Epithelial cell of esophagus (primary cell): ENCODE measurements around the gene SSTR4.

Experiments used
- DNase-seq: peaks from one replicate; pipeline ENCODE4 v3.0.0; 2010; ENCODE audit warnings: low read depth
- H3K4me3 ChIP-seq: 2 replicates; pipeline ENCODE4 v1.5.1; 2011; ENCODE audit warnings: mild to moderate bottlenecking, low read length, control low read depth
- TF ChIP-seq, protein P1 (sequence below): IDR thresholded peaks from 2 replicates; pipeline ENCODE4 v1.5.1; 2011; ENCODE audit warnings: low read depth, mild to moderate bottlenecking, low read length, control low read depth, inconsistent platforms; ENCODE audit not compliant: insufficient read depth; ENCODE audit errors: missing control alignments

The SSTR4 gene

GRCh38 chr20:23062632-23063031 lies 27.5 kb downstream of the SSTR4 start:
- no peak for DNase-seq
- no peak overlapping the region for H3K4me3 ChIP-seq
- TF ChIP-seq, protein P1, sequence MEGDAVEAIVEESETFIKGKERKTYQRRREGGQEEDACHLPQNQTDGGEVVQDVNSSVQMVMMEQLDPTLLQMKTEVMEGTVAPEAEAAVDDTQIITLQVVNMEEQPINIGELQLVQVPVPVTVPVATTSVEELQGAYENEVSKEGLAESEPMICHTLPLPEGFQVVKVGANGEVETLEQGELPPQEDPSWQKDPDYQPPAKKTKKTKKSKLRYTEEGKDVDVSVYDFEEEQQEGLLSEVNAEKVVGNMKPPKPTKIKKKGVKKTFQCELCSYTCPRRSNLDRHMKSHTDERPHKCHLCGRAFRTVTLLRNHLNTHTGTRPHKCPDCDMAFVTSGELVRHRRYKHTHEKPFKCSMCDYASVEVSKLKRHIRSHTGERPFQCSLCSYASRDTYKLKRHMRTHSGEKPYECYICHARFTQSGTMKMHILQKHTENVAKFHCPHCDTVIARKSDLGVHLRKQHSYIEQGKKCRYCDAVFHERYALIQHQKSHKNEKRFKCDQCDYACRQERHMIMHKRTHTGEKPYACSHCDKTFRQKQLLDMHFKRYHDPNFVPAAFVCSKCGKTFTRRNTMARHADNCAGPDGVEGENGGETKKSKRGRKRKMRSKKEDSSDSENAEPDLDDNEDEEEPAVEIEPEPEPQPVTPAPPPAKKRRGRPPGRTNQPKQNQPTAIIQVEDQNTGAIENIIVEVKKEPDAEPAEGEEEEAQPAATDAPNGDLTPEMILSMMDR: no peak

DNA sequence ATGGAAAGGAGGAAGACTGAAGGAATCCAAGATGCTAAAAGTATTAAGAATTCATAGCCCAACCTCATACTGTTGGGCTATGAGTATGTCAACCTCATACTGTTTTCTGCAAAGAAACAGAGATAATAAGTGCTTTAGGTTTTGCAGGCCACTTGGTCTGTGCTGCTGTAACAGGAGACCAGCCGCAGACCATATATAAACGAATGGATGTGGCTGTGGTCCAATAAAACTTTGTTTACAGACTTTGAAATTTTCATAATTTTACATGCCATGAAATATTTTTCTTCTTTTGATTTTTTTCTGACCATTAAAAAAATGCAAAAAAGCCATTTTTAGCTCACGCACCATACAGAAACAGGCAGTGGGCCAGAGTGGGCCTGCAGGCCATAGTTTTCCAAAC lies 28.1 kb downstream of the SSTR4 start:
- no peak for DNase-seq
- TF ChIP-seq, protein P1: no peak
- no peak overlapping the region for H3K4me3 ChIP-seq

GRCh38 chr20:23063581-23063980 lies 28.5 kb downstream of the SSTR4 start:
- no peak overlapping the region for H3K4me3 ChIP-seq
- TF ChIP-seq, protein P1: no peak
- no peak for DNase-seq

DNA sequence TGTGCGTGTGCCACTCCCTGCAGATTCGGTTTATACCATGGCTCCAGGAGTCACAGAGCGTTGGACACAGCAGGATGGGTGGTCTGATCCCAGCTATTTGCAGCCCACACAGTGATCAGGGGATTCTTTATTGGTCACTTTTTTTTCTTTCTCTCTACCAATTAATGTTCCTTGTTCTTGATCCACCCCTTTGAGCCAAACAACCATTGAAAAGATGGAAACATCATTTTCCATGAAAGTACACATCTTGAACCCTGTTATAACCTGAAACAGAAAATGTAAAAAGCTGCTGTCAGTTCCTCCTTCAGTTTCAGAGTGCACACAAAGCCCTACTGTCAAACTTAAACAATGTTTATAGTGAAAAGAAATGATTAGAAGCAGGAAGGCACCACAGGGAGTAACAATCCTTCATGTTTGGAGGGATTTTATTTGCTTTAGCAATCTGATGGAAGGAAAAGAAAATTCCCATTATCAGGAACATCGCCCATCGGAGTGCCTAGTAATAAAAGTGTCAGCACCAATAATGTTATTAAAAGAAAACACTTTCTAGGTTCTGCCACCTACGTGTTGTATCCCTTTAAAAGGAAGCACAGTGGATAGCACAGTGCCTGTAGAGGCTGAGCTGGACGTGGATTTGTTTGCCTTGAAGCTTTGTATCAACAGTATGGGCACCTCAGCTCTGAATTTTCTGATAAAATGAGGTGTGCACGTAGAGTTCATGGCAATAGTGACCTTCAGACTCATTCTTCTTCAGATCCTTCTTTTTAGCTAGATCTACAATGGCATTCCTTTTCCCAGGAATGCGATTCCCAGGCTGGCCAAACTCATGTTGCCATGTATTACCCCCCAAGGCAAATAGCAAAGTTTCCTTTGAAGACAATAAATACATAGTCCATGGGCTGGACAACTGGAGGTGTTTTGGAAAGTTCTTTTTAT lies 30.4 kb downstream of the SSTR4 start:
- H3K4me3 ChIP-seq: no peak overlapping the region
- TF ChIP-seq, protein P1: no peak
- DNase-seq: no peak

DNA sequence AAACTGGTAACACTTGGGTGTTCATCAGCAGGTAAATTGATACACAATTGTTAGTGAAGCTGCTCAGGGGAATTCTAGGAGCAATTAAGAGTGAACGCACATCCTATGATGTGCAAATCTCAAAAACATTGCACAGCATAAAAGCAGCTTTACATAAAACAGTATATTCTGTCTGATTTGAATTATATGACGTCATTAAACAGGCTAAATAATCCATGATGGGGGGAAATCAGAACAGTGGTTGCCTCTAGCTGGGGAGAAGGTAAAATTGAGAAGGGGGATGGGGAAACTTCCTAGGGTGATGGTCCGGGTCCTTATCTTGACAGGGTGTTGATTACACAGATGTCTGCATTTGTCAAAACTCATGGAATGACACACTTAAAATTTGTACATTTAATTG lies 31.7 kb downstream of the SSTR4 start:
- no peak overlapping the region for H3K4me3 ChIP-seq
- TF ChIP-seq, protein P1: no peak
- DNase-seq: no peak

DNA sequence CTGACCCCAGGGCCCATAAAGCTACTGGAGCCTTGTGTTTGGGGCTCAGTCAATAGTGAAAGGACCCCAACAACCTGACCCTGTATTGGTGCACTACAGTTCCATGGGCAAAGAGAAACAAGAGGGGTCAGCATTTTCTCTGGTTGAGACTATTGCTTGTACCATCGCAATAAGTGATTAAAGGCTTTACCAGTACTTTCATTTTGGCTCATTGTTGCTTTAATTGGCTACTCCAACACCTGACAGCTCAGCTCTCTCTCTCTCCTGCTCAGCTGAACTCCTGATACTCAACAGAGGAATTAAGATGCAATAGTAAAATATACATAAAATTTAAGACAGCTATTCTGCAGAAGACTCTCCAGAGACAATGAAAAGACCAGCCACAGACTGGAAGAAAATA lies 33.2 kb downstream of the SSTR4 start:
- H3K4me3 ChIP-seq: no peak overlapping the region
- TF ChIP-seq, protein P1: no peak
- no peak for DNase-seq

- TF ChIP-seq, protein P1: no peak
Measured at GRCh38 chr20:23069108-23069507, 34.0 kb downstream of the SSTR4 start.

More at GRCh38 chr20:23069108-23069507, 34.0 kb downstream of the SSTR4 start:
- H3K4me3 ChIP-seq: no peak overlapping the region
- DNase-seq: no peak
